NK-92 treated with Interleukin-12 subunit alpha and Interleukin-12 subunit beta, amount 100 ng/mL, for 24 hours (cell line): ENCODE results near the gene VSIG4.
A peak's percentile ranks its signal among the peaks of the same experiment; 100 is the strongest.

Experiments
- DNase-seq: peaks from one replicate; lab custom pipeline; 2025; lab: John Stamatoyannopoulos, UW

VSIG4 gene

GRCh38 chrX:66008328-66008970 lies 31.4 kb downstream of the VSIG4 start:
- no peak for DNase-seq

DNA sequence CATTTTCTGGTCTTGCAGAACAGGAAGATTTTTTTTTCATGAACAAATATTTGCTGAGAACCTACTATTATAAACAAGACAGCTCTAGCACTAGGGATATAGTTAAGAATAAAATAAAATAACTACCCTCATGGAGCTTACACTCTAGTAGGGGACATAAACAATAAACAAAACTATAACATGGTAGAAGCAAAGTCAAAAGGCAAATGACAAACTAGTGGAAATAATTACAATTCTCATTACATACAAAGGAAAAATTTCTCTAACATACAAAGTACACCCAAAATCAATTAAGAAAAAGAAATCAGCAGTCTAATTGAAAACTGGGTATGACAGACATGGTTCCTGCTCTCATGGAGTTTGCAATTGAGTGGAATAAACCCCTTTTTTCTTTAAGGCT lies 32.0 kb downstream of the VSIG4 start:
- DNase-seq, result no peak

GRCh38 chrX:66005830-66006449 lies 33.9 kb downstream of the VSIG4 start:
- DNase-seq, result no peak

DNA sequence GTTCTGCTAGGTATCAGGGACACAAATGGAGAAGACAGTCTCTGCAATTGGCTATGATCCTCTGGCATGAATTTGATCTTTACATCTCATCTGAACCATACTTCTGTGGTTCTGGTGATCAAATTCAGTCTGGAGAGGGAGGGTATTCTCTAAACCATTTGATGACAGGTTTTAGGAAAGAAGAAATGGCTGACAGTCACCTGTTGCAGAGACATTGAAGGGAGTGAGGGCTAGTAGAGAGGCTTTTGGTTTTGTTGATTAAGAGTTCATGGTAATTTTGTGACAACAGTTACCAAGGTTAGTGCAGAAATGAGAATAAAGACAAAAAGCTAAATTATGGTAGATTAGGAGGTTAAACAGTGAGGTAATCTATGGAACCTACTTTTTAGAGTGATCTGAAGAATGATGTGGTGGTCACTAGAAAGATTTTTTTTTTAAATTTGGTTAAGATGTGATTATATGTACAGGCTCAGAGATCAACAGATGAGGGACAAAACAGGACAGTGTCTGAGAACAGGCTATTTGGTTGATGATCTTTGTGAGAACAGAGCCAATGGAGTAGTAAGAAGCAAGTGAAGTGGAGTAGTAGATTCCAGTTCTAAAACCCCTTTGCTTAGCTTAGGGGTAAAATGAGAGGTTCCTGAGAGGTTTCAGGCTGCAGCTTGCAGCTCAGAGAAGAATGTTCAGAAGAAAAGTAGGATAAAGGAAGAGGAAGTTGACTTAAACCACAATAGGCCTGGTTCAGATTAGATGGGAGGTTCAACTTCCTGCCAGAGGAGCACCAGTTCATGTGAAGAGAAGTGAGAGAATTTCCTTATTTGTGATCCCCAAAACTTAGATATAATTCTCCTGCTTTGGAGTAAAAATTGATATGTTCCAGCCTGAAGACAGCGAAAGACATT lies 34.7 kb downstream of the VSIG4 start:
- DNase-seq, result no peak

GRCh38 chrX:66002824-66003680 lies 36.8 kb downstream of the VSIG4 start:
- DNase-seq, result no peak

GRCh38 chrX:66001596-66001995 lies 38.3 kb downstream of the VSIG4 start:
- DNase-seq, result no peak

- DNase-seq, result no peak
Observed at GRCh38 chrX:66000628-66001272, 39.1 kb downstream of the VSIG4 start.

DNA sequence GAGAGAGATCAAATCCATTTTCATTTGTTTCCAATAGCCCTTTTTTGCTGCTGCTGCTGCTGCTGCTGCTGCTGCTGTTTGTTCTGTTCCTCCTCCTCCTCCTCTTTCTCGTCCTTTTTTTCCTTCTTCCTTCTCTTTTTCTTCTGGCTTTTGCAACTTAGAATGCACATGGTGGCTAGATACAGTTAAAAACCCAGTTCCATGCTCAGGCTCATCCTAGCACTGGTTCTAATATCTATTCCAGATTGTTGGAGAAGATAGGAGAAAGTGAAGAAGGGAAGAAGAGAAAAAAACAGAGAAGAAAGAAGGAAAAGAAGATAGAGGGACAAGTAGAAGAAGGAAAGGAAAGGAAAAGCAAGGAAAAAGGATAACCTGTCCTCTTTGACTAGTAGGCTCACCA lies 39.7 kb downstream of the VSIG4 start:
- no peak for DNase-seq

DNA sequence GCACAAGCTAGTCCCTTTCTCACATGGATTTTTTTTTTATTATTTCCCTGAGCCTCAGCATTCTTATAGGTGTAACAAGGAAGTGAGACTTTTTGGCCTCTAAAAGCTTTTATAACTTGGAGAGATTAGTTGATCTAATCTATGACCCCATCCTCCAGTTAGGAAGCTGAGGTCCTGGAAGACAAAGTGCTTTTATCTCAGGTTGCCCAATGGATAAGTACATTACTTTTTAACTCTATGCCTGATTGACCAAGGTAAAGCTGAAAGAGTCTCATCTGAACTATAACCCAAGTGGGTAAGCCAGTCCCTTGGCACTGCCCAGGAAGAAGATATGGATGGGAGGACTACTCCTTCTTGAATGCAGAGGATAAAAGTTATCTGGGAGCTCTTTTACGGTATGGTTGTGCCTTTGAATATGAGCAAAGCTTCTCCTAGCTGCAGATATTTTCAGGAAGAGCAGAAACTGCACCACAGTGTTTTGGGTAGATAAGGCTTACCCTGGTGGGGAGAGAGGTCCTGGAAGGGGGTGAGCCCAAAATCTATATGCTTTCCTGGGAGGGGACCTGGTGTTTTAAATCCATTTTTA lies 40.2 kb downstream of the VSIG4 start:
- no peak for DNase-seq

DNA sequence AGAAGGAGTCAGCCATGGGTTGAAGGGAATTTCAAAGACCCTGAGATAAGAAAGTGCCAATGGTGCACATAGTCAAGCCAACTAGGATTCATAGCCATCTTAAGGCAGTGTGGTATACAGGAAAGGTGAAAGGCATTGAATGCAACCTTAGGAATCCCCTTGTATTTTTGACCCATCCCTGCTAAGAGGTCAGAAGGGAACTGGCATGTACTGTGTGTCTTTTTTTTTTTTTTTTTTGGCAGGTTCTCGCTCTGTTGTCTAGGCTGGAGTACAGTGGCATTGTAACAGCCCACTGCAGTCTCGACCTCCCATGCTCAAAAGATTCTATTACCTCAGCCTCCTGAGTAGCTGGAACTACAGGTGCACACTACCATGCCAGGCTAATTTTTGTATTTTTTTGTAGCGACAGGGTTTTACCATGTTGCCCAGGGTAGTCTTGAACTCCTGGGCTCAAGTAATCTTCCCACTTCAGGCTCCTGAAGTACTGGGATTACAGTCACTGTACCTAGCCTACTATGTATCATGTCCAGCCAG lies 40.8 kb downstream of the VSIG4 start:
- DNase-seq, result no peak

DNA sequence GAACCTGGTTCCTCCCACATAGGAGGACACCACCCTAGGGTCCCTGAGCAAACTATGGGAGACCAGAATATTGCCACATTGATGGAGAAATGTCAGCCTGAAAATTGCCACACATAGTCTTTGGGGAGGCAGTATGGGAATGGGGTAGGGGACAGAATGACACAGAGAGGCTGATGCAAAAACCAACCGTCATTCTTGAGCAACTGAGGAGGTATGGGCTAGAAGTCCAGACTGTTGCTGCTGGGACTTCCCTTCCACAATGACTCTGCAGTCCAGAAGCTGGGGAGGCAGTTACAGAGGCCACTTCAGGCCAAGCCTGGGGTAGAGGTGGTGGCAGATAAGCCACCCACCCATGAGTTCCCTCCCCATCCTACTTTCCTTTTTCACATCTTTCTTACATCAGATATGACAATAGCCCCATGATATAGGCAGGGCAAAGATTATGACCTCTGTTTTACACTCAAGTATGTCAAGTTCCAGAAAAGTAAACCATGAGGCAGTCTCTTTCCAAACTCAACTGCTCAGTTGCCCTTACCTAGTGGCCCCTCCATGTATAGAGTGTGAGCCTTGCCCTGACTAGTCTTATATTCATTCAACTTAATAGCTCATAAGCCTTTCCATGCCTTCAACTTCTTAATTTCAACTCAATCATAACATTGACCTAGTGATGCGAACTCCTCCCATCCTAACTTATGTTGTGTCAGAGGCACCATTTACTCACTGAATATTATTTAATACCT lies 41.7 kb downstream of the VSIG4 start:
- no peak for DNase-seq

GRCh38 chrX:65994519-65995506 lies 45.1 kb downstream of the VSIG4 start:
- DNase-seq, result no peak

DNA sequence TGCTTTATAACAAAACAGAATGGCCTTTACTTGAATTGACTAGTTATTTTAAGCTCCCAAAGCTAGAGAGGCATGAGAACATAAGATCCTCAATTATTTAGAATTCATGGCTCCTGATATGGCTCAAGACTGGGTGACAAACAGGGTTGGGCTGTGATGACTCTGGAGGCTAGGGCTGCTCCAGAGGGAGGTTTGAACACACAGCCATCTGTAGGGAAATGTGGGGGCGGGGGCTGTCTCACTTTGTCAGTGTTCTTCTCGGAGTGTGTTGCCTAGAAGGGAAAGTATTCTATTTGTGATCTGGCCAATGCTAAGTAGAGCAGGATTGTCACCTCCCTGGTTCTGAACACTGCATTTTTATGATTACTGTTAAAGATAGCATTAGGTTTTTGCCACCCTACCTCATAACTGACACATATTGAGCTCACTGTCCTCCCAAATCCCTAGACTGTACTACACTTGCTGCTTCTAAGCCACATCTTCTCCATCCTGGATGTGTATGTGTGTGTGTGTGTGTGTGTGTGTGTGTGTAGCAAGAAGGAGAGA lies 45.9 kb downstream of the VSIG4 start:
- DNase-seq, result no peak

- DNase-seq, result no peak
Observed at GRCh38 chrX:65993332-65993731, 46.5 kb downstream of the VSIG4 start.

DNA sequence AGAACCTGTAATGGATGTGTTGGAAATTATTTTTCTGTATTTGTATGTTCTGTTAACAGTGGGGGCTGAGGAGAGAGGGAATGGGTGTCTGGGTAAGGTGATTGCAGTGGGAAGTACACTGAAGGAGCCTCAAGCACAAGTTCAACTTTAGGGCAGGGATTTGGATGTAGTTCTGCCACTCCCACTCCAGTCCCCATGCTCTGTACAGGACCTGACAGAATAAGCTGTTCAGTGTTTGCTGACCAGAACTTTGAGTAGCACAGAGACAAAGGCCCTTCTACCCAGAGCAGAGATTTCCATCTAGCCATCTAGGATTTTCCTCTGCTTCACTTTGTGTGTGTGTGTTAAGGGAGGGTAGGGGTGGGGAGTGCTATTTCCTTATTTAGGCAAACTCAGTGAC lies 49.2 kb downstream of the VSIG4 start:
- DNase-seq, result no peak

DNA sequence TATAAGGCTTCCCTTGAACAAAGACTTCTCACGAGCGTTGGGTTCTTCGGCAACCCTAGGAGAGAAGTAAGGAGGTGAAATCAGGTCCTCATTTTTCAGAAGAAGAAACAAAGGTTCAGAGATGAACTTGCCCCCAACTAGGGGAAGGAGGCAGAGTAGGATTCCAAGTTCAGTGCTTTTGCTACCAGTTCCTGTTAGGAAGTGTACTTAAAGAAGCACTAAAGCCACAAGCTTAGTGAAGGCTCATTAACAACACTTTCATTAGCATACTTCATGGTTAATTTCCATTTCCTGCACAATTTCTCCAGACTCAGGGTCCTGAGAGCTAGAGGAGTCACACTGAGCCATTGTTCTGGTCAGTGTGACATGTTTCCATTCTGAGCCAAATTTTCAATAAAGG lies 52.1 kb downstream of the VSIG4 start:
- no peak for DNase-seq

GRCh38 chrX:65985922-65986588 lies 53.8 kb downstream of the VSIG4 start:
- peak; percentile 51 for DNase-seq

DNA sequence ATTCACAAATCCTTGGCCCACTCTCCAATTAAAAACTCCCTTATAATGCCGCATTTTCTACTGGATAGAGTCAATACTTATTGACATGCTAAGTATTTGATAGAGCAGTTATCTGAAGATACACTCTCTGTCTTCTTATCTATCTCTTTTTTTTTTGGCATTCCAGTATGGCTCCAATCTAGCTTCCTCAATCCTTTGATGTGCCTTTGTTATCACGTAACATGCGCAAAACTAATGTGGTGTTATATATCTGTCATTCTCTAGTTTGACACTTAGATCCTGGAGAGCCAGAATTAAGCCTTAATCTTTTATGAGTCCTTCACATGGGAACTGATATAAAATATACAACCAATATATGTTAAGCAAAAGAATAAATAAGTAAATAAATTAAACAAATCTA lies 54.7 kb downstream of the VSIG4 start:
- no peak for DNase-seq
